Lower leg skin (tissue), 4 donors: ENCODE results near the gene NELL1. TPM values are rescaled to one million over a fixed set of nuclear protein-coding genes. Genes with fewer than 3 reads are reported as not detected.

ENCODE experiments used
- DNase-seq, 2 donors: peaks; one replicate each; pipeline ENCODE4 v3.0.0-alpha.2; 2019; ENCODE audit warnings: low spot score in 2 of 2
- H3K4me3 ChIP-seq: fragments of 200-600 bp; sonication (generic); 2 replicates; pipeline ENCODE4 v1.5.1; 2017; ENCODE audit warnings: mild to moderate bottlenecking, low read depth; ENCODE audit not compliant: poor library complexity, severe bottlenecking
- POLR2A ChIP-seq, 2 donors: fragments of 450-650 bp; IDR thresholded peaks; one replicate each; pipeline ENCODE4 v1.6.1; 2016 to 2017; ENCODE audit warnings: antibody characterized with exemption in 2 of 2, mild to moderate bottlenecking in 1 of 2, moderate library complexity in 1 of 2
- WGBS, 2 donors: methylation state at CpG; one replicate each; pipeline ENCODE4 v1.1.5; 2018; 5-methylcytosine and 5-hydroxymethylcytosine counted together
- intact Hi-C: fragments of 100-400 bp; cut with DNase I; formaldehyde crosslinking; loops from one replicate; pipeline ENCODE4 v1.15.0; 2023; ENCODE audit warnings: low total_unique reads
- total RNA-seq, 4 donors: library from RNA; depleted of rRNA; stranded (reverse); fragments of >200 nt; gene quantifications; one replicate each; pipeline ENCODE4 v1.1.0, GENCODE V29; 2016
- TF ChIP-seq, protein P1 (sequence below), 3 donors: fragments of 450-650 bp; IDR thresholded peaks; one replicate each; pipeline ENCODE4 v1.5.1; 2016; ENCODE audit warnings: antibody characterized with exemption in 3 of 3, mild to moderate bottlenecking in 3 of 3, moderate library complexity in 2 of 3

NELL1 gene
- total RNA-seq, 4 donors from 2014 or later = 0.12 to 0.29 (median 0.14) TPM

DNA sequence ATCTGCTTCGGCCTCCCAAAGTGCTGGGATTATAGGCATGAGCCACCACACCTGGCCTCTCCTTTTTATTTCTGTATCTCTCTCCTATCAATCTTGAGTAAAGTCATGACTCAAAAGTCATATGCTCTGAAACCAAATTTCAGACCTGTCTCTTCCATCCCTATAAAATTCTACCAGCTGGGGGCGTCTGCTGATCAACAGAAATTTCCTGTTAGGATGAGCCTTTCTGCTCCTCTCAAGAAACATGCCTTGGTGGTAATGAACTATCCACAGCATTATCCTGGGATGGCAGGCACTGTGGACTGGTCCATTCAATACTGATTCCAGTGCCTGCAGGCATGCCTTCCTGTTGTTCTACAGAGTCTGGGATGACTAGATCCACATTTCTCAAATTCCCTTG lies 472.6 kb downstream of the NELL1 start:
- WGBS, 2 donors = 66 to 78% methylated on average over 2 of the region's 2 CpGs
- H3K4me3 ChIP-seq = no peak overlapping the region
- intact Hi-C loops = no loop called here
- DNase-seq = no peak
- TF ChIP-seq, protein P1, sequence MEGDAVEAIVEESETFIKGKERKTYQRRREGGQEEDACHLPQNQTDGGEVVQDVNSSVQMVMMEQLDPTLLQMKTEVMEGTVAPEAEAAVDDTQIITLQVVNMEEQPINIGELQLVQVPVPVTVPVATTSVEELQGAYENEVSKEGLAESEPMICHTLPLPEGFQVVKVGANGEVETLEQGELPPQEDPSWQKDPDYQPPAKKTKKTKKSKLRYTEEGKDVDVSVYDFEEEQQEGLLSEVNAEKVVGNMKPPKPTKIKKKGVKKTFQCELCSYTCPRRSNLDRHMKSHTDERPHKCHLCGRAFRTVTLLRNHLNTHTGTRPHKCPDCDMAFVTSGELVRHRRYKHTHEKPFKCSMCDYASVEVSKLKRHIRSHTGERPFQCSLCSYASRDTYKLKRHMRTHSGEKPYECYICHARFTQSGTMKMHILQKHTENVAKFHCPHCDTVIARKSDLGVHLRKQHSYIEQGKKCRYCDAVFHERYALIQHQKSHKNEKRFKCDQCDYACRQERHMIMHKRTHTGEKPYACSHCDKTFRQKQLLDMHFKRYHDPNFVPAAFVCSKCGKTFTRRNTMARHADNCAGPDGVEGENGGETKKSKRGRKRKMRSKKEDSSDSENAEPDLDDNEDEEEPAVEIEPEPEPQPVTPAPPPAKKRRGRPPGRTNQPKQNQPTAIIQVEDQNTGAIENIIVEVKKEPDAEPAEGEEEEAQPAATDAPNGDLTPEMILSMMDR (IDR thresholded peaks at IDR 0.05) = no peak
- no peak for TF ChIP-seq POLR2A (IDR thresholded peaks at IDR 0.05)

GRCh38 chr11:21144531-21144930 lies 475.1 kb downstream of the NELL1 start:
- no peak for DNase-seq
- 65 to 78% methylated on average over 2 of the region's 2 CpGs for WGBS, 2 donors
- H3K4me3 ChIP-seq = no peak overlapping the region
- intact Hi-C loops = no loop called here
- no peak for TF ChIP-seq POLR2A (IDR thresholded peaks at IDR 0.05)
- TF ChIP-seq, protein P1 (IDR thresholded peaks at IDR 0.05) = no peak

- 70 to 73% methylated on average over 3 of the region's 3 CpGs for WGBS, 2 donors
Measured at GRCh38 chr11:21148376-21148775, 479.0 kb downstream of the NELL1 start.

GRCh38 chr11:21160140-21160539 lies 490.8 kb downstream of the NELL1 start:
- no peak for DNase-seq
- intact Hi-C loops = no loop called here
- no peak overlapping the region for H3K4me3 ChIP-seq
- 63 to 66% methylated on average over 3 of the region's 3 CpGs for WGBS, 2 donors
- TF ChIP-seq, protein P1 (IDR thresholded peaks at IDR 0.05) = no peak
- TF ChIP-seq POLR2A (IDR thresholded peaks at IDR 0.05) = no peak

More at GRCh38 chr11:21148376-21148775, 479.0 kb downstream of the NELL1 start:
- intact Hi-C loops = no loop called here
- H3K4me3 ChIP-seq = no peak overlapping the region
- TF ChIP-seq, protein P1 (IDR thresholded peaks at IDR 0.05) = no peak
- no peak for TF ChIP-seq POLR2A (IDR thresholded peaks at IDR 0.05)
- DNase-seq = no peak

DNA sequence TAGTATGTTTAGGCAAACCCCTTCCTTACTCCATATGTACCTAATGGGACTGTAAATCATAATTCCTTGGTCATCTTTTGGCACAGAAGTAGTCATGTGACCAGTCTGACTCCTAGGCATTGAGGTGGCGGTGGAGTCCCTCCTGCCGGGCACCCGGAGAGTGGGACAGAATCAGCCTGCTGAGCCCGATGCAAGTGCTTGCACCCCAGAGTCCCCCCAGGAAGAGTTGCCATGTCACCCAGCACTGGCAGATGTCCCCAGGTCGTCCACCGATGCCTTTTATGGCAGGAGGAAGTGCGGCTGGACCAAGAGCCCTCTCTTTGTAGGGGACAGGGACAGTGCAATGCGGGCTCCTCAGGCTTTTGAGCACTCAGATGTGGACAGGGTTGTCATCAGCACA lies 500.3 kb downstream of the NELL1 start:
- H3K4me3 ChIP-seq = no peak overlapping the region
- intact Hi-C loops = no loop called here
- WGBS, 2 donors = 85 to 87% methylated on average over 8 of the region's 8 CpGs
- TF ChIP-seq, protein P1 (IDR thresholded peaks at IDR 0.05) = no peak
- no peak for TF ChIP-seq POLR2A (IDR thresholded peaks at IDR 0.05)
- DNase-seq = no peak

DNA sequence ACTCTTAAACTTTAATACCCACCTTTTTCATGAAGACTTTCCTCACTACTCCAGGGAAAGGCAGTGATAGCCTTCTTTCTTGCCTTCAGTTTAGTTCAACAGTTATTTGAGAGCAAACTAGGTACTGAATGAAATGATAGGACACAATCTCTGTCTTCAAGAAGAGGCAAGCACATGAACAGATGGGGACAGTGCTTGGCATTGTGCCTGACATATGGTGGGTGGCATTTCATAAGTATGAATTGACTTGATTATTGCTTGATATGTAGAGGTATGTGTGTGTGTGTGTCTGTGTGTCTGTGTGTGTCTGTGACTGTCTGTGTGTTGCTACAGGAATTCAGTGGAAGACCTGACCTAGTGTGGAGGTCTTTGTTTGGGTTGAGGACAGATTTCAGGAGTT lies 504.1 kb downstream of the NELL1 start:
- DNase-seq = no peak
- intact Hi-C loops = no loop called here
- no peak overlapping the region for H3K4me3 ChIP-seq
- no peak for TF ChIP-seq POLR2A (IDR thresholded peaks at IDR 0.05)
- TF ChIP-seq, protein P1 (IDR thresholded peaks at IDR 0.05) = no peak
